HG02642 (cell line): ENCODE data around the gene ZNF738.
A peak's percentile ranks its signal among the peaks of the same experiment; 100 is the strongest.
"Not testable (repeated sequence)": the region's sequence is repeated elsewhere in the genome, so short reads cannot be mapped to it uniquely, and the experiment has no call there.

Source experiments
- ATAC-seq: cut with Tn5 transposase; IDR thresholded peaks from one replicate; pipeline ENCODE4 v1.9.1; 2021; ENCODE audit warnings: mild to moderate bottlenecking; ENCODE audit not compliant: unreplicated experiment, poor library complexity

ZNF738 gene

DNA sequence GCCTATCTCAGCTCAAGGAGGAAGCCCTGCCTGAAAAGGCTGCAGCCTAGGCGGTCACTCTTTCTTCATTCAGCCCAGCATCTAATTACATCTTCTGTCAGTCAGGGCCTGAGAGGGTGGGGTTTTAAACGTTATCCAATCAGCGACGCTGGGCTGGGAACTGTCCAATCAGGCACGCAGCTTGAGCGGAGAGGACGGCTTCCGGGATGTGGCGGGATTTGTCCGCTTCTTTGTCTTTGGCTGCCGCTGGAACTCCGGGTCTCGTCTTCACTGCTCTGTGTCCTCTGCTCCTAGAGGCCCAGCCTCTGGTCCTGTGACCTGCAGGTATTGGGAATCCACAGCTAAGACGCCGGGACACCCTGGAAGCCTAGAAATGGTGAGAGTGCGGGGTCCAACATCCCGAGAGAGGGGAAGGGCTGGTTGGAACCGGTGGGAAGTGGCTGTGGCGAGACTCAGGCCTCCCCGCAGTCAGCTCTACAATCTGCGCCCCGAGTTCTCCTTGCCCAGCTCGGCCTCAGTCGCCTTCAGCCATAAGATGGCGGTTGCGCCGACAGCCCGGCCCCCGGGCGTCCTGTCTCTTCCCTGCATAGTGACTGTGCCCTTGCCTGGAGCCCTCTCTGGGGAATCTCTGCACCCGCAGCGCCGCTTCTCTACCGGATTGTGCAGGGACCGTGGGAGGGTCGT lies at the start of gene ZNF738:
ZNF738 (plus strand) TSS at position 233 of the 684 bp plus-strand sequence; CDS start at position 374, 141 bp downstream.
- ATAC-seq: peak; percentile 98

DNA sequence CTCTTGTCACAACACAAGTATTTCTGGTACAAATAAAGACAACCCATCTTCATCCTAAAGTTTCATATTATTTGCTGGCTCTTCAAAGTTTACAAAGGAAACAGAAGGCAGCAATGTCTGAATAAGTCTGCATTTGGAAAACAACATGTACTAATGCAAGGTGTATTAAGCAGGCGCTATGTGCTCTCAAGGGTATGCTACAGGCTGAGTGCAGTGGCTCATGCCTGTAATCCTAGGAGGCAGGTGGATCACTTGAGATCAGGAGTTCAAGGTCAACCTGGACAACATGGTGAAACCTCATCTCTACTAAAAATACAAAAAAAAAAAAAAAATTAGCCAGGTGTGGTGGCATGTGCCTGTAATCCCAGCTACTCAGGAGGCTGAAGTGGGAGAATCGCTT lies 46.0 kb upstream of the ZNF738 start:
- not testable (repeated sequence) for ATAC-seq

DNA sequence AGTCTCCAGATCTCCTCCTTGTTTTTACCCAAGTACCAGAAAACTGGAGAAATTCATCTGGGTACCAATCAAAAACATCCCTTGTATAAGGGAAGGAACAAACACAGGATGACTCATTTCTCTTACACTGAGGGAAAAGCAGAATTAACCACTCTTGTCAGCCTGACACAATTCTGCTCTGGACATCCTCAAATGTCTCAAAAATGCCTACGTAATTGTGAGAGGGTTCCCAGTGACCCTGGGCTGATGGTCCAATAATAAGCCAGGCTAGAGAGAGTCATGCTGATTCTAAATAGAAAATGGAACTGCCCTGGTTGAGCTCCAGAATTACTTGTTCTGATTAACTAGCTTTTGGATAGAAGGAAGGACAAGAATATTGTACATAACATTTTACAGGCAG lies 44.1 kb upstream of the ZNF738 start:
- no peak for ATAC-seq

DNA sequence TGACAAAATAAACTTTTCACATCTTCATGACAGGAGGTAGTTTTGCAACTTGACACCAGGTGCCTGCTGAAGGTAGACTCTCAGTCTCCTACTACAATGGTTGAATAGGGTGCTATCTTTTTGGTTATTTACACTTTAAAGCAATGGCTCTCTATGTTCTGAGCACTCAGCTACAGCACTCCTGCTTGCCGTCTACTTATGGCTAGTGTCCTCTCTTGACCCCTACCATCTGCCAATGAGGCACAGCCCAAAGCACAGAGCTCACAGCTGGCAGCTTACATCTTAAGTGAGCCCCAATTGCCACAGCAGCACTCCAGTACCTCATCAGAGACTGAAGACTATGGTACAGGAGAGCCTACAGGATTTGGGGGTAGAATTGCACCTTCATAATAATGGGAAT lies 41.0 kb upstream of the ZNF738 start:
- no peak for ATAC-seq

DNA sequence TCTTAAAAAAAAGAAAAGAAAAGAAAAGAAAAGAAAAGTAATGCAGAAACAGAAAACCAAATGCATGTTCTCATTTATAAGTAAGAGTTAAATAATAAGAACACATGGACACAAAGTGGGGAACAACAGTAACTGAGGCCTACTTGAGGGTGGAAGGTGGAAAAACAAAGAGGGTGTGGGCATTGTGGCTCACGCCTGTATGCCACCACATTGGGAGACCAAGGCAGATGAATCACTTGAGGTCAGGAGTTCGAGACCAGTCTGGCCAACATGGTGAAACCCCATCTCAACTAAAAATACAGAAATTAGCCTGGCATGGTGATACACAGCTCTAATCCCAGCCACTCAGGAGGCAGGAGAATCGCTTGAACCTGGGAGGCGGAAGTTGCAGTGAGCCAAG lies 37.7 kb upstream of the ZNF738 start:
- ATAC-seq: no peak

DNA sequence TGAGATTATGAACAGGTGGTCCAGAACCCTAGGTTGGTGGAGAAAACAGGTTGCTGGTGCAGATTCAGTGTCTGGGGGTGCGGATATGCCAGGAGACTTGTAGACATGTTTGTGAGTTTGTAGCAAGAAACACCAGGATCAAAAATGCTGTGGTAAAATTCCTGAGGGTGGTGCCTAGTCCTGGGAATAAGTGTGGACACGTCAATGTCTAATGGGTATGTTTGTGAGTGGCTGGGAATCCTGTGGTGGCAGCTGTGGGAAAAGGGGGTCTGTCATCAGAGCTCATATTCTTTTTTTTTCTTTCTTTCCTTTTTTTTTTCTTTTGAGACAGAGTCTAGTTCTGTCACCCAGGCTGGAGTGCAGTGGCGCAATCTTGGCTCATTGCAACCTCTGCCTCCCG lies 36.8 kb upstream of the ZNF738 start:
- ATAC-seq: no peak

DNA sequence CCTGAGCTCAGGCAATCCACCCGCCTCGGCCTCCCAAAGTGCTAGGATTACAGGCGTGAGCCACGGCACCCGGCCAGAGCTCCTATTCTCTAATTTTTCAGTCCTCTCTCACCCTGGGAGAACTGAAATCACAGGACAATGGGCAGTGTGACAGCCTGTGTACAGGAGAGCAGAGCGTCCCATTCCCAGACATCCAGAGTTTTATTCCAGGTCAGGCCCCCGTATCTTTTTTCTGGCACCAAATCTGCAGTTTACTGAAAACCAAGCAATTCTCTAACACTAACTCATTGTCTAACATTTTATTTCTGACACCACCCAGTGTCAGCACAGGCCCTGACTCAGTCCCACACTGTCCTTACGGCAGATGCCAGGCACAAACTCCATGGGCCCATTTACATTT lies 36.3 kb upstream of the ZNF738 start:
- no peak for ATAC-seq

DNA sequence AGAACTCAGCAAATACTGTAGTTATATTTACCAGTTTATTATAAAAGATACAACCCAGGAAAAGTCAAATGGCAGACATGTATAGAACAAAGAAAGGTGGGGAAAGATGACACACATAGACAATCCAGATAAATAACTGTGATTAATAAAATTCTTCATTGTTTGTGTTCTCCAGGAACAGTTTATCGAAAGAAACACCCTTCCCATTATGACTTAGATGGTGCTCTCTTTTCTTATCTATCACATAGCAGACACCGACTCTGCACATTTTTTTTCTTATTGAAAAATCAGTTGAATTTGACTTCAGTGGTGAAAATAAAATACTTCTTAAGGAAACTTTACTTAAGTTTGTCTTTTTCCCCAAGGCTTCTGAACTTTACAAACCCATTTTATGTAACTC lies 35.8 kb upstream of the ZNF738 start:
- no peak for ATAC-seq

DNA sequence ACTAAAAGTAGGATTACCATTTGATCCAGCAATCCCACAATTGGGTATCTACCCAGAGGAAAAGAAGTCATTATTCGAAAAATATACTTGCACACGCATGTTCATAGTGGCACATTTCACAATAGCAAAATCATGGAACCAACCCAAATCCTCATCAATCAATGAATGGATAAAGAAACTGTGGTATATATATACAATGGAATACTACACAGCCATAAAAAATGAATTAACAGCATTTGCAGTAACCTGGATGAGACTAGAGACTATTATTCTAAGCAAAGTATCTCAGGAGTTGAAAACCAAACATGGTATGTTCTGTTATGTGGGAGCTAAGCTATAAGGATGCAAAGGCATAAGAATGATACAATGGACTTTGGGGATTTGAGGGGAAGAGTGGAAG lies 32.6 kb upstream of the ZNF738 start:
- no peak for ATAC-seq

DNA sequence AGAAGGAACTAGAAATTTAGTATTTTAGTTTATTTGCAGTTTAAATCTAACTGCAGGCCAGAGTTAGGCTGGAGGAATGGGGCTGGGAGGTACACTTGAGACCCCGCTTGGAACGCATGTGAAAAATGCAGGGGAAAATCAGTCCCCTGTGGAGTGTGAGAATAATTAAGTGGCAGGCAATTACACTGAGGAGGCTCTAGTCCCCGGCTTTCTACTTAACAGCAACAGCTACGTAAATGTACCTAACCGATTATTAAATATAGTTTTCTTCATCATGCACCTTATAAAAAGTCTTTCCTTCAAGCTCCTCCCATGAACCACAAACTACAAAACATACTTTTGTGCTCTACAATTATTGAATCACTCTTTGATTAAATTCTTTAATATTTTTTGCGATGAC lies 30.4 kb upstream of the ZNF738 start:
- no peak for ATAC-seq

DNA sequence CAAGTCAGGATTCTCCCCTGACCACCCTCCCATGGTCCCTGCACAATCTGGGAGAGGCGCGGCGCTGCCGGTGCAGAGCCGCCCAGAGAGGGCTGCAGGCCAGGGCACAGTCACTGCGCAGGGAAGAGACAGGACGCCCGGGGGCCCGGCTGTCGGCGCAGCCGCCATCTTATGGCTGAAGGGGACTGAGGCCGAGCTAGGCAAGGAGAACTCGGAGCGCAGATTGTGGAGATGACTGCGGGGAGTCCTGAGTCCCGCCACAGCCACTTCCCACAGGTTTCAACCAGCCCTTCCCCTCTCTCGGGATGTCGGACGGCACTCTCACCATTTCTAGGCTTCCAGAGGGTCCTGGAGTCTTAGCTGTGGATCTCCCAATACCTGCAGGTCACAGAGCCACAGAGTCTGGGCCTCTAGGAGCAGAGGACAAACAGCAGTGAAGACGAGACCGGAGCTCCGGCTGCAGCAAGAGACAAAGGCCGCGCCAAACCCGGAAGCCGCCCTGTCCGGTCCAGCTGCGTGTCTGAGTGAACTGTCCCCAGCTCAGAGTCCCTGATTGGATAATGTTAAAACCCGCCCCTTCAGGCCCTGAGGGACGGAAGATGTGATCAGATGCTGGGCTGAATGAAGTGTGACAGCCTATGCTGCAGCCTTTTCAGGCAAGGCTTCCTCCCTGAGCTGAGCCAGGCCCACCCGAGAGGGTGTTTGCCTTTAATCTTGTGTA lies 29.8 kb upstream of the ZNF738 start, which contains the start of gene ZNF708:
ZNF708 (minus strand) TSS at position 526 of the 721 bp plus-strand sequence; CDS start at position 328, 198 bp downstream.
- ATAC-seq: peak; percentile 100

DNA sequence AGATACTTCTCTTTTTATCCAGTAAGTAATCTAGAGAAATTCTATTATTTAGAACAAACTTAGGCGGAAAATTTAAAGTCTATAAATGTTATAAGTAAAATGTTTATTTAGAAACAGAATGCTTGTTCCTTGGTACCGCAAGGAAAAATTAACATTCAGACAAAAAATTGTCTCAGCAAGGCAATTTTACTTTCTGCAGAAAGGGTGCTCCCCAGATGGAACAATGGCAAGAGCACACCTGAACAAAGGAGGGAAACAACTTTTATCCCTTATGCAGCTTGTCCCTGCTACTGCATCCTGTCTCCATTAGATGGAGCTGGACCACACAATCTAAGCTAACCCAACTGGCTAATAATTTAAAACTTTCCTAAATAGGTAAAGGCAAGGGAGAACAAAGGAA lies 23.1 kb upstream of the ZNF738 start:
- ATAC-seq: no peak

DNA sequence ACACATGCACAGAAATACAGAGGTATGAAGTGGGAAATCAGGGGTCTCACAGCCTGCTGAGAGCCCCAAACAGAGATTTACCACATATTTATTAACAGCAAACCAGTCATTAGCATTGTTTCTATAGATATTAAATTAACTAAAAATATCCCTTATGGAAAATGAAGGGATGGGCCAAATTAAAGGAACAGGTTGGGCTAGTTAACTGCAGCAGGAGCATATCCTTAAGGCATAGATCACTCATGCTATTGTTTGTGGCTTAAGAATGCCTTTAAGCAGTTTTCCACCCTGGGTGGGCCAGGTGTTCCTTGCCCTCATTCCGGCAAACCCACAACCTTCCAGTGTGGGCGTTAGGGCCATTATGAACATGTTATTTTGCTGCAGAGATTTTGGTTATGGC lies 14.0 kb upstream of the ZNF738 start:
- not testable (repeated sequence) for ATAC-seq

DNA sequence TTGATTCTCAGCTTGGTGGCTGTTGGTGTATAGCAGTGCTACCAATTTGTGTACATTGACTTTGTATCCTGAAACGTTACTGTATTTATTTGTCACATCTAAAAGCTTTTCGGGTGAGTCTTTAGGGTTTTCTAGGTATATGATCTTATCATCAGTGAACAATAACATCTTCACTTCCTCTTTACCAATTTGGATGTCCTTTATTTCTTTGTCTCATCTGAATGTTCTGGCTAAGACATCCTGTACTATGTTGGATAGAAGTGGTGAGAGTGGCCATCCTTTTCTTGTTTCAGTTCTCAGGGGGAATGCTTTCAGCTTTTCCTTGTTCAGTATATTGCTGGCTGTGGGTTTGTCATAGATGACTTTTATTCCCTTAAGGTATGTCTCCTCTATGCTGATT lies 6.0 kb upstream of the ZNF738 start:
- no peak for ATAC-seq

DNA sequence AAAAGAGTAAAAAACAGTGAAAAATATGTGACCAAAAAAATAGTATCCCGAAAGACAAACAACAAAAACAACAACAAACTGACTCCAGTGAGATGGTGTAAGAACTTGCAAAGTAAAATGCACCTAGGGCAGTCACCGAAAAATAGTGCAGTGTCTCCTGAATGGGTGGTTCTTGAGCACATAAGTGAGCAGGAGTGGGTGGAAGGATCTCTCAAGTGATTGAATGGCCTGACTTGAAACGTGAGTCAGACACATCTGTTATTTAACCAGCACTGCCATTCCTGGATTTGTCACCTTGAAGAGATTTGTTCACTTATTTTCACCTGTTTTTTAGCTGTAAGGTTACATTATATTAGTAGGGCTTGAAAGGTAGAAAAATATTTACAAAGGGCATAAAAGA lies 3.5 kb downstream of the ZNF738 start:
- ATAC-seq: no peak

DNA sequence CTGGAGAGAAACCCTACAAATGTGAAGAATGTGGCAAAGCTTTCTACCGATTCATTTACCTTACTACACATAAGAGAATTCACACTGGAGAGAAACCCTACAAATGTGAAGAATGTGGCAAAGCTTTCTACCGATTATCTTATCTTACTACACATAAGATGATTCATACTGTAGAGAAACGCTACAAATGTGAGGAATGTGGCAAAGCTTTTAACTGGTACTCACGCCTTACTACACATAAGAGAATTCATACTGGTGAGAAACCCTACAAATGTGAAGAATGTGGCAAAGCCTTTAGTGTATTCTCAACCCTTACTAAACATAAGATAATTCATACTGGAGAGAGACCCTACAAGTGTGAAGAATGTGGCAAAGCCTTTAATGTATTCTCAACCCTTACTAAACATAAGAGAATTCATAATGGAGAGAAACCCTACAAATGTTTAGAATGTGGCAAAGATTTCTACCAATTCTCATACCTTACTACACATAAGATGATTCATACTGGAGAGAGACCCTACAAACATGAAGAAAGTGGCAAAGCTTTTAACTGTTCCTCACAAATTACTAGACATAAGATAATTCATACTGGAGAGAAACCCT lies 25.3 kb downstream of the ZNF738 start:
- ATAC-seq: no peak

DNA sequence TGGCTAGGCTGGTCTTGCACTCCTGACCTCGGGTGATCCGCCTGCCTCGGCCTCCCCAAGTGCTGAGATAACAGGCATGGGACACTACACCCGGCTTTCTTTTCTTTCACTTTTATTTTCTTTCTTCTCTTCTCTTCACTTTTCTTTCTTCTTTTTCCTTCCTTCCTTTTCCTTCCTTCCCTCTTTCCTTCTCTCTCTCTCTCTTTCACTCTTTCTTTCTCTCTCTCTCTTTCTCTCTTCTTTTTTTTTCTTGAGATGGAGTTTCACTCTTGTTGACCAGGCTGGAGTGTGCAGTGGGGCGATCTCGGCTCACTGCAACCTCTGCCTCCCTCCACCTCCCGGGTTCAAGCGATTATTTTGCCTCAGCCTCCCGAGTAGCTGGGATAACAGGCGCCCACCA lies 37.3 kb downstream of the ZNF738 start:
- no peak for ATAC-seq

DNA sequence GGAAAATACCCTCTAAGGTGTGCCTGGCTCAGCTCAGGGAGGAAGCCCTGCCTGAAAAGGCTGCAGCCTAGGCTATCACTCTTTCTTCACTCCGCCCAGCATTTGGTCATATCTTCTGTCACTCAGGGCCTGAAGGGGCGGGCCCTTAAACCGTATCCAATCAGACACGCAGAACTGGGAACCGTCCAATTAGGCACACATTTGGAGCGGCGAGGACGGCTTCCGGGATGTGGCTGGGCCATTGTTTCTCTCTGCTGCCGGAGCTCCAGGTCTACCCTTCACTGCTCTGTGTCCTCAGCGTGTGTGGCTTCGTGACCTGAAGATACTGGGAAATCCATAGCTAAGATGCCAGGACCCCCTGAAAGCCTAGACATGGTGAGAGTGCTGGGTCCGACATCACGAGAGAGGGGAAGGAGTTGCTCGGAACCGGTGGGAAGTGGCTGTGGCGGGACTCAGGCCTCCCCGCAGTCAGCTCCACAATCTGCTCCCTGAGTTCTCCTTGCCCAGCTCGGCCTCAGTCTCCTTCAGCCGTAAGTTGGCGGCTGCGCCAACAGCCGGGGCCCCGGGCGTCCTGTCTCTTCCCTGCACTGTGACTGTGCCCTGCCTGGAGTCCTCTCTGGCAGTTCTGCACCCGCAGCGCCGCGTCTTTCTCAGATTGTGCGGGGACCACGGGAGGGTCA lies 38.2 kb downstream of the ZNF738 start, which contains the start of gene ZNF493:
ZNF493 (plus strand) TSS at position 241 of the 680 bp plus-strand sequence; CDS start at position 346, 105 bp downstream.
- ATAC-seq: peak; percentile 100

DNA sequence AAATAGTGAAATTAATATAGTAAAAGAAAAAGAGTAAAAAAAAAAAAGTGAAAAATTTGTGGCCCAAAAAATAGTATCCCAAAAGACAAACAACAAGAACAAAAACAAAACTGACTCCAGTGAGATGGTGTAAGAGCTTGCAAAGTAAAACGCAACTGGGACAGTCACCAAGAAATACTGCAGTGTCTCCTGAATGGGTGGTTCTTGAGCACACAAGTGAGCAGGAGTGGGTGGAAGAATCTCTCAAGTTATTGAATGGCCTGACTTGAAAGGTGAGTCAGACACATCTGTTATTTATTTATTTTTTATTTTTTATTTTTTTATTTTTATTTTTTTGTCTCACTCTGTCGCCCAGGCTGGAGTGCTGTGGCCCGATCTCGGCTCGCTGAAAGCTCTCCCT lies 40.1 kb downstream of the ZNF738 start:
- no peak for ATAC-seq

DNA sequence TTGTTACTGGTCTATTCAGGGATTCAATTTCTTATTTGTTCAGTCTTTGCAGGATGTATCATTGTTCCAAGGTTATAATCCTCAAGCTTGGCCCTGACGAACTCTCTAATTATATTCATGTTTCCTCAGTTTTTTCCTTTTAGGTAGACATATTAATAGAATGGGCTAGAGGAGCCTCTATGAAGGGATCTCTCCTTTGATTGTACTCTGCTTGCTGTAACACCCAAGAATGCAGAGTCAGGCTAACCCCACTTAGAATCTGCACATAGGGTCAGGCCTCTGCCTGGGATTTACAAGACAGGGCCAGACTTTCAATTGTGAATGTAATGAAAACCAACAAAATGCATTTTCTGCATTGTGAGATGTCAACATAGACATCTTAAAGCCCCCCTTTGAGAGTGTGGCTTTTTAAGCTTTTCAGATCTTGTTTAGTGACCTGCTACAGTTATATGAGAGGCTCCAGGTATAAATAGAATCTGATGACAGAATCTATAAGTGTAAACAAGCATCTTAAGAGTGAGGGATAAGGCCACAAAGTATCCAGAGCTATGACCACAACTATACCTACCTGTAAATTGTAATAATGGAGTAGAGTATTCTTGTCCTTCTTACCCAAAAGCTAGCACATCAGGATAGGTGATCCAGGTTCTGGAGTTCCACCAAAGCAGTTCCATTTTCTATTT lies 43.6 kb downstream of the ZNF738 start:
- no peak for ATAC-seq
